Activated T-helper 1 cell treated with anti-CD3 and anti-CD28 coated beads, Interleukin-2, amount 50 U/mL, for 16 hours (primary cell): Measurements from ENCODE around the gene SLC23A3.
"Not testable (repeated sequence)": the region's sequence is repeated elsewhere in the genome, so short reads cannot be mapped to it uniquely, and the experiment has no call there.

ENCODE experiments used
- DNase-seq, 2 donors: peaks; one replicate each; pipeline ENCODE4 v3.0.0-alpha.2; 2020; ENCODE audit warnings: low read depth in 1 of 2, low spot score in 1 of 2

SLC23A3 gene

GRCh38 chr2:219205981-219206327 lies 36.1 kb upstream of the SLC23A3 start:
- no peak for DNase-seq

DNA sequence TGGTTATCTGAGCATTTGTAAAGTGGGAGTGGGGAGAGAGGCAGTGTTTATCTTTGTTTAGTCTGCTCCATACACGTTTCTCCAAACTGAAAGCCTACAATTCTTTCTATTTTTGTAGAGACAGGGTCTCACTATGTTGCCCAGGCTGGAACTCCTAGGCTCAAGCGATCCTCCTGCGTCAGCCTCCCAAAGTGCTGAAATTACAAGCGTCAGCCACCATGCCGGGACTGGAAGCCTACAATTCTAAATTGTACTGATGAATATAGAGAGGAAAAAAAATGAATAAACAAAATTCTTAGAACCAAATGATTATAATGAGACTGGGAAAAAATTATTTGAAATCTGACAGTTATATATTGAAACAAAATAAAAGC lies 35.3 kb upstream of the SLC23A3 start:
- no peak for DNase-seq

DNA sequence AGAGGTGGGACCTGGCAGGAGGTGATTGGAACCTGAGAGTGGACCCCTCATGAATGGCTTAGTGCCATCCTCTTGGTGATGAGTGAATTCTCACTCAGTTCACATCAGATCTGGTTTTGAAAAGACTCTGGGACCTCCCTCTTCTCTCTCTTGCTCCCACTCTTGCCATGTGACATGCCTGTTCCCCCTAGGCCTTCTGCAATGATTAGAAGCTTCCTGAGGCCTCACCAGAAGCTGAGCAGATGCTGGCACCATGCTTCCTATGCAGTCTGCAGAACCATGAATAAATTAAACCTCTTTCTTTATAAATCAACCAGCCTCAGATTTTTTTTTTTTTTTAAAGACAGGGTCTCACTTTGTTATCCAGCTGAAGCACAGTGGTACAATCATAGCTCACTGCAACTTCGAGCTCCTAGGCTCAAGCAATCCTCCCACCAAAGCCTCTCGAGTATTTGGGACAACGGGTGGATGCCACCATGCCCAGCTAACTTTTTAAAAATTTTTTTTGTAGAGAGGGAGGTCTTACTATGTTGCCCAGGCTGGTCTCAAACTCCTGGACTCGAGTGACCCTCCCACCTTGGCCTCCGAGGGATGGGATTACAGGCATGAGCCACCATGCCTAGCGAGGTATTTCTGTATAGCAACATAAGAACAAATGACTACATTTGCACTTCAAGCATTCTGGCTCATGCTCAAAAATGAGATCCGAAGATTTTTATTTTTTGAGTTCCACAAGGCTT lies 34.8 kb upstream of the SLC23A3 start:
- no peak for DNase-seq

DNA sequence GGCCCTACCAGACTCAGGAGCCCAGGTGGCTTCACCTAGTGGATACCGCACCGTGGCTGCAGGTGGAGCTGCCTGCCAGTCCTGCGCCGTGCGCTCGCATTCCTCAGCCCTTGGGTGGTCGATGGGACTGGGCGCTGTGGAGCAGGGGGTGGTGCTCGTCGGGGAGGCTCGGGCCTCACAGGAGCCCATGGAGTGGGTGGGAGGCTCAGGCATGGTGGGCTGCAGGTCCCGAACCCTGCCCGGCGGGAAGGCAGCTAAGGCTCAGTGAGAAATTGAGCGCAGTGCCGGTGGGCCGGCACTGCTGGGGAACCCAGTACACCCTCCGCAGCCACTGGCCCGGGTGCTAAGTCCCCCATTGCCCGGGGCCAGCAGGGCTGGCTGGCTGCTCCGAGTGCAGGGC lies 31.5 kb upstream of the SLC23A3 start:
- not testable (repeated sequence) for DNase-seq

- DNase-seq, result not testable (repeated sequence)
These were observed 30.9 kb upstream of the SLC23A3 start for GRCh38 chr2:219200502-219201326.

DNA sequence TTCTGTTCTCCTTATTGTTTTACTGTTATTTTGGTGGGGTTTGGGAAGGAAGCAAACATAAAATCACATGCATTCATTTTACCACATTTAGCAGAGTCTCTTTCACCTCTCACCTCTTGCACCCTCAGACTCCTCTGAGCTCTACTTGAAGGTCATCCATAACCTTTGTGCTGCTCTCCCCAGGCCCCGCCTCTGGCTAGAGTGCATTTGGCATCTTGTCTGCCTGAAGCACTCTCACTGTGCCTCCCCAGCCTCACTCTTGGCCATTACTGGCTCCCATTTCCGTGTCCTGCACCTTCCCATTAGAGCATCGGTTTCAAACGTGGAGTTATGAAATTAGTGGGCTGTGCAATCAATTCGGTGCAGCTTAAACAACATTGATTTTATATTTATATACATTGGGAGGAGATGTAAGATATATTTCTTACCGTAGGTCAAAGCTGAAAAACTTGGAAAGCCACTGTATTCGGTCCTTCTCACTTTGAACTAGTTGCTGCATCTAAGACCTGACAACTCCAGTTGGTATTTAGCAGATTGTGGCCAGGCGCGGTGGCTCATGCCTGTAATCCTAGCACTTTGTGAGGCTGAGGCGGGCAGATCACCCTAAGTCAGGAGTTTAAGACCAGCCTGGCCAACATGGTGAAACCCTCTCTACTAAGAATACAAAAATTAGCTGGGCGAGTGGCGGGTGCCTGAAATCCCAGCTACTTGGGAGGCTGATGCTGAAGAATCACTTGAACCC lies 29.8 kb upstream of the SLC23A3 start:
- no peak for DNase-seq

- no peak for DNase-seq
These were observed 29.1 kb upstream of the SLC23A3 start for GRCh38 chr2:219198974-219199373.

DNA sequence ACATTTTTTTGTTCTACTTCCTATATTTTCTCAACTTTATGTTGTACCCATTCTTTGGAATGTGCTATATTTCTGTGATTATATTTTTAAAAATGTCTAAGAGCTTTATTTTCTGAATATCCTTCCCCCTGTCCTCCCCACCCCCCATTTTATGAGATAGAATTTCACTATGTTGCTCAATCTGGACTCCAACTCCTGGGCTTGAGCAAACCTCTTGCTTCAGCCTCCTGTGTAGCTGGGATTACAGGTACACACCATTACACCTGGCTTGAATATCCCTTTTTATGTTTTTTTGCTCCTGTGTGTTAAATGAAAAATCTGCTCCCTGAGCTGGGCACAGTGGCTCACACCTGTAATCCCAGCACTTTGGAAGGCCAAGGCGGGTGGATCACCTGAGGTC lies 27.6 kb upstream of the SLC23A3 start:
- DNase-seq, result no peak

- no peak for DNase-seq
These were observed 17.1 kb upstream of the SLC23A3 start for GRCh38 chr2:219186754-219187456.

DNA sequence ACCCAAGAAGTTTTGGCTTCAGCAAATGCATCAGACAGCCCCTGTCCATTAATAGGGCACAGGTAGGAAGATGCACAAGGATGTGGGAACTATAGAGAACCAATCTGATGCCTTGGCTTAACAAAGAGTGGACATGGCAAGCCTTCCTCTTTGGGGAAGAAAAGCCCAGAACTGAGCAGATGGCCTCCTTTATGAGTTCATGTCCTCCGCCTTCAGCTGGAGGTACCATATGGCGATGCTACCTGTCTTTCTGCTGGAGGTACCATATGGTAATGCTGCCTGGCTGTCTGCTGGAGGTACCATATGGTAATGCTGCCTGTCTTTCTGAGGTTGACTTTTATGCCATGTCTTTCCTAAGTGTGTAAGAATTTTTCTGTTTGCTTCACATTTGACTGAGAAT lies 14.3 kb upstream of the SLC23A3 start:
- DNase-seq, result no peak

DNA sequence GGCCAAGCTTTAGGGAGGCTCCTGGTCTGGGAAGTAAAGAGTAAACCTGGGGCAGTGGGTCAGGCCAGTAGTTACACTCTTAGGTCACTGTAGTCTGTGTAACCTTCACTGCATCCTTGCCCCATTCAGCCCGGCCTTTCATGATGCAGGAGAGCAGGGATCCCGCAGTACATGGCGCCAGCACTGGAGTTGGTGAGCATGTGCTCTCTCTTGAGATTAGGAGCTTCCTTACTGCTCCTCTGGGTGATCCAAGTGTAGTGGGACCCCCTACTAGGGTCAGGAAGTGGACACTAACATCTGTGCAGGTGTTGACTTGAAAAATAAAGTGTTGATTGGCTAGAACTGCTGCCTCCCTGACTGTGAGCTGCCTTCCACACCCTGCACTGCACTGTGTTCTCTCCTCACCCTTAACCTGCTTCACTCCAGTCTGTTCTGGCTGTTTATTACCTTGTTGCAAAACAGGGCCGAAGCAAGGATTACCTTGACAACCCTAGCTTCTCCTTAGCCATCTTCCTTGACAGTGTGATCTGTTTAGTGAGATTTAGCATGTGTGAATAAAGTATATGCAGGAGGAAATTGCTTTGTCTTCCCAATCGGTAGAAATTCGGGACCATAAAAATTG lies 13.4 kb upstream of the SLC23A3 start:
- DNase-seq, result no peak

GRCh38 chr2:219182331-219183150 lies 12.7 kb upstream of the SLC23A3 start:
- DNase-seq, result no peak

- no peak for DNase-seq
These were observed 11.7 kb upstream of the SLC23A3 start for GRCh38 chr2:219181531-219181930.

- DNase-seq, result no peak
These were observed 11.1 kb upstream of the SLC23A3 start for GRCh38 chr2:219180961-219181360.

DNA sequence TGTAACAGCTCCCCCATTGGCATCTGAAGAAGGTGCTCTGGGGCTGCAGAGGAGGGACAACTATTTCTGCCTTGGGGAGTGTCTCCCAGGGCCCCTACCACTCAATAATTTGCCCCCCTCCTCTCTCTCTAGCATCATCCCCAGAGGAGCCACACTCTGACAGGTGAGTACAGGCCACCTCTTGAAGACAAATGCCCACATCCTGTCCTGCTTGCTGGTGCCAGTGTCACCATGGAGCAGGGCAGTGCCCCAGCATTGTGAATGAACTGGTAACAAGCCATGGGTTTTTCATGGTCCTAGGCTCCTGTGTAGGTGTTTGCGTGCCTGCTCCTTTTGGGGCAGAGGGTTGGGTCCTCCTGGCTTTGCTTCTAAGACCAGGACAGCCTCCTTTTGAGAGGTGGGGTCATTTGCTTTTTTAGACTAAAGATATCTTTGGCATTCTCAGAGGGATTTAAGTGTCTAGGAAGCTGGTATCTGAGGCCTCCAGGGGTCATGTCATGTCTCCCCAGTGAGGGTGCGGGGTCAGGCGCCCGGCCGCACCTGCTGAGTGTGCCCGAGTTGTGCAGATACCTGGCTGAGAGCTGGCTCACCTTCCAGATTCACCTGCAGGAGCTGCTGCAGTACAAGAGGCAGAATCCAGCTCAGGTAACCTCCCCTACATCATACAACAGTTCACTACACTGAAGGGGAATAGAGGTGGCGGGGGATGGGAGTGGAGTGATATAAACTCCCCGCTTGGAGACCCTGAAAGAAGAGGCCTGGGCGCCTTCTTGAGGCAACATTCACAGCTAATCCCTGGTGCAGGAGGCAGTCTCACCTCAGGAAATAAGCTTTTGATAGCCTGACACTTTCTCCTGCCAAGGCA lies 10.0 kb upstream of the SLC23A3 start:
- DNase-seq, result no peak

- DNase-seq, result peak in 1 of 2 donors; percentile 29
These were observed 8.7 kb upstream of the SLC23A3 start for GRCh38 chr2:219178377-219179175.

DNA sequence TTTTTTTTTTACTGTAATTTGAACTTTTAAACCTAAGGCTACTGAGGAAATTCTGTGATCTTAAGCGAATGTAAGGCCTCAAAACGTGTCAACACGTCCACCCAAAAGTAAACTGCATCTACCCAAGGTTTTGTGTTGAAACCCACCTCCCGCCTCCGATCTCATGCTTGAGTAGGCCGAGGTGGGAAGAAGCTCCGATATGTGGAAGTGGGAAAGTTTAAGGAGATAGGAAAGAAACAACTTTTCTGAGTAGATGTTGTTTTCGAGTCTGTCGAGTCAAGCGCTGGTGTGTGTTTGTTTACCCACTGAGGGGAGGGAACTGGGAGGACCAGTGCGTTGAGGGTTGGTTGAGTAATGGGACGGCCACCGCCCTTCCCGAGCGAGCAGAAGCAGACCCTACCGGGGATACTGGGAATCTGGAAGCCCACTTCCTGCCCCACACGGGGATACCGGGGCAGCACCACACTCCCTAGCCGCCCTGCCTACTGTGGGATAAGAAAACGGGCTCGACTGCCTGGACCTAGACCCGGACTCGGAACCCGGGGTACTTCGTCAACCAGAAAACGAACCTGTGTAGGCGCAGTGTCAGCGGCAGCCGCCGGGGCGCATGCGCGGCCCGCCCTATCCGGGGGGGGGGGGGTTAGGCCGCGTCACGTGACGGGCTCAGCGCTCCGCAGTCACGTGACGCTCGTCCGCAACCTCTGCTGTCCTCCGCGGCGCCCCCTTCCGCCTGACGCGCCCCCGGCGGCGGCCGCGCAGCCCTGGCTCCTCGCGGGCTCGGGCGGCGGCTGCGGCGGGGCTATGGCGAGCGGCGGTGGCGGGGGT lies 7.9 kb upstream of the SLC23A3 start, which contains the start of gene RETREG2:
RETREG2 (plus strand) TSS at position 724 of the 825 bp plus-strand sequence; CDS start at position 802, 78 bp downstream.
- DNase-seq, result peak; percentile 63 to 74
